ENCODE data around the gene IQSEC2. TPM values are rescaled to one million over a fixed set of nuclear protein-coding genes. Genes with fewer than 3 reads are reported as not detected.

The IQSEC2 gene
- total RNA-seq, 1 donor from 2014 or later = 18.1 TPM

- Mint-ChIP-seq H3K4me1 (ENCODE audit: low read depth) (no peaks in the 10 kb centered on the region), H3K36me3 (ENCODE audit: insufficient read depth) (peaks cover 5% of the 10 kb centered on the region), H3K9me3 (ENCODE audit: low read depth) (peaks cover 4% of the 10 kb centered on the region), H3K27ac (no peak overlapping the region), H3K4me3 (ENCODE audit: low read depth) (no peak overlapping the region), H3K27me3 (no peaks in the 10 kb centered on the region)
- DNase-seq (ENCODE audit: low spot score, unreplicated experiment) = no peak
- TF ChIP-seq, protein P1, sequence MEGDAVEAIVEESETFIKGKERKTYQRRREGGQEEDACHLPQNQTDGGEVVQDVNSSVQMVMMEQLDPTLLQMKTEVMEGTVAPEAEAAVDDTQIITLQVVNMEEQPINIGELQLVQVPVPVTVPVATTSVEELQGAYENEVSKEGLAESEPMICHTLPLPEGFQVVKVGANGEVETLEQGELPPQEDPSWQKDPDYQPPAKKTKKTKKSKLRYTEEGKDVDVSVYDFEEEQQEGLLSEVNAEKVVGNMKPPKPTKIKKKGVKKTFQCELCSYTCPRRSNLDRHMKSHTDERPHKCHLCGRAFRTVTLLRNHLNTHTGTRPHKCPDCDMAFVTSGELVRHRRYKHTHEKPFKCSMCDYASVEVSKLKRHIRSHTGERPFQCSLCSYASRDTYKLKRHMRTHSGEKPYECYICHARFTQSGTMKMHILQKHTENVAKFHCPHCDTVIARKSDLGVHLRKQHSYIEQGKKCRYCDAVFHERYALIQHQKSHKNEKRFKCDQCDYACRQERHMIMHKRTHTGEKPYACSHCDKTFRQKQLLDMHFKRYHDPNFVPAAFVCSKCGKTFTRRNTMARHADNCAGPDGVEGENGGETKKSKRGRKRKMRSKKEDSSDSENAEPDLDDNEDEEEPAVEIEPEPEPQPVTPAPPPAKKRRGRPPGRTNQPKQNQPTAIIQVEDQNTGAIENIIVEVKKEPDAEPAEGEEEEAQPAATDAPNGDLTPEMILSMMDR (IDR thresholded peaks at IDR 0.05; ENCODE audit: unreplicated experiment) = no peak
Measured at GRCh38 chrX:53241558-53241957, 39.8 kb downstream of the IQSEC2 start.

DNA sequence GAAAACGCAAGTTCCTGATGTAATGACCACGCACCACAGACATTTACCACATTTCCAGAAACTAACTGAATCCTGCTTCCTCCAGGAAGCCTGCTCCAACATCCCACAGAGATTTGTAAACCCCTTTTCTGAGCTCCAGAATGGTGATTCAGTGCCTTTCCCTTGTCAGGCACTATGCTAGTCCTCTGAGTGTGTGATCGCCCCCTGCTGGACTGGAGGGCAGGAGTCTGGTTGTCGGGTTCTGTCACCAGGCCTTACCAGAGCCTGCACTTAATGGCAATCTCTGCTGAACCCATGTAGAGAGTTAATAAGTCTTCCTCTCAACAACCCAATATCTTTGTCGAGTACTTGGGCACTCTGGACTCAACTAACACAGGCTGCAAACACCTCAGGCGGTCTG is 41.9 kb downstream of the IQSEC2 start:
- H3K27me3 Mint-ChIP-seq = no peaks in the 10 kb centered on the region
- DNase-seq (ENCODE audit: low spot score, unreplicated experiment) = no peak
- H3K4me1 Mint-ChIP-seq (ENCODE audit: low read depth) = no peaks in the 10 kb centered on the region
- no peak overlapping the region for H3K4me3 Mint-ChIP-seq (ENCODE audit: low read depth)
- H3K9me3 Mint-ChIP-seq (ENCODE audit: low read depth) = peaks cover 4% of the 10 kb centered on the region
- TF ChIP-seq, protein P1 (IDR thresholded peaks at IDR 0.05; ENCODE audit: unreplicated experiment) = no peak
- no peak overlapping the region for H3K27ac Mint-ChIP-seq
- H3K36me3 Mint-ChIP-seq (ENCODE audit: insufficient read depth) = peaks cover 2% of the 10 kb centered on the region

DNA sequence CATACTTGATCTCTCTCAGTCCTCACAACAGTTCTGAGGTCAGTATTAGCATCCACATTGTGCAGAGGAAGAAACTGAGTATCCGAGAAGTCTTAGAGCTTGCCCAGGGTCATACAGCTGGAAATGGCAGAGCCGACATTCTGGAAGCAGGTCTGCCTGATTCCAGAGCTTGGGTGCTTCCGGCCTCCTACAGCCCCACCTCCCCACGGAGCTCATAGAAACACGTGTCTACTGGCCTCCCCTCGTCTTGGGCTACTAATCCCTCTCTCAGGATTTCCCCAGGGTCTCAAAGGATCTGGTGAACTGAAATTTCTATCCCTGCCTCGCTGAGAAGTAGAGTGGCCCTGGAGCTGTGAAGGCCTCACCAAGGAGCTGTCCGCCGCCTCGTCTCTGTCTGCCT is 44.3 kb downstream of the IQSEC2 start:
- TF ChIP-seq, protein P1 (IDR thresholded peaks at IDR 0.05; ENCODE audit: unreplicated experiment) = no peak
- Mint-ChIP-seq H3K36me3 (ENCODE audit: insufficient read depth) (no peaks in the 10 kb centered on the region), H3K27ac (no peak overlapping the region), H3K27me3 (no peaks in the 10 kb centered on the region), H3K4me3 (ENCODE audit: low read depth) (no peak overlapping the region), H3K4me1 (ENCODE audit: low read depth) (no peaks in the 10 kb centered on the region), H3K9me3 (ENCODE audit: low read depth) (peaks cover 4% of the 10 kb centered on the region)
- no peak for DNase-seq (ENCODE audit: low spot score, unreplicated experiment)

- peaks cover 4% of the 10 kb centered on the region for H3K9me3 Mint-ChIP-seq (ENCODE audit: low read depth)
- no peak for DNase-seq (ENCODE audit: low spot score, unreplicated experiment)
- no peaks in the 10 kb centered on the region for H3K4me1 Mint-ChIP-seq (ENCODE audit: low read depth)
- TF ChIP-seq, protein P1 (IDR thresholded peaks at IDR 0.05; ENCODE audit: unreplicated experiment) = no peak
- no peak overlapping the region for H3K27ac Mint-ChIP-seq
- H3K4me3 Mint-ChIP-seq (ENCODE audit: low read depth) = no peak overlapping the region
- no peaks in the 10 kb centered on the region for H3K36me3 Mint-ChIP-seq (ENCODE audit: insufficient read depth)
- H3K27me3 Mint-ChIP-seq = no peaks in the 10 kb centered on the region
Measured at GRCh38 chrX:53236025-53236679, 45.2 kb downstream of the IQSEC2 start.

DNA sequence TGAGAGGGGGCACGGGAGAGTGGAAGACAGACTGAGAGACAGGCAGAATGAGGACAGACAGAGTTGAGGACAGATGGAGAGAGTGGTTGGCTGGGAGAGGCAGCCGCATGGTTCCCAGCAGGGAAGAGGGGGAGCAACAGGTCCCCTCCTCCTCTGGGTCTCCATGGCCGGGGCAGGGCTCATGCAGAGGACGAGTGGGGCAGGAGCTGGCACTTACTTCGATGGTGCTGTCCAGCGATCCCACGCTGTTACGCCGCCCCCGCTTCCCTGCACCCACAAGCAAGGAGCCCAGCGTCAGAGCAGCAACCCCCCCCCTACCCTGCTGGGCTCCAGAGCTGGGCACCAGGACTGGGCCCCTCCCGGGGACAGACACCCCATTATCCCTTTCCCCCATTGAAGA is 45.8 kb downstream of the IQSEC2 start:
- Mint-ChIP-seq H3K27ac (no peak overlapping the region), H3K36me3 (ENCODE audit: insufficient read depth) (peaks cover 1% of the 10 kb centered on the region), H3K9me3 (ENCODE audit: low read depth) (peaks cover 6% of the 10 kb centered on the region), H3K27me3 (no peaks in the 10 kb centered on the region), H3K4me3 (ENCODE audit: low read depth) (no peak overlapping the region), H3K4me1 (ENCODE audit: low read depth) (no peaks in the 10 kb centered on the region)
- TF ChIP-seq, protein P1 (IDR thresholded peaks at IDR 0.05; ENCODE audit: unreplicated experiment) = no peak
- DNase-seq (ENCODE audit: low spot score, unreplicated experiment) = no peak
